ENCODE data around the gene FBN1. TPM values are rescaled to one million over a fixed set of nuclear protein-coding genes. Genes with fewer than 3 reads are reported as not detected.

The FBN1 gene
- total and polyA plus RNA-seq, 8 donors = 4.7 to 384 (median 42.6) TPM

GRCh38 chr15:48426044-48426443 is 219.5 kb downstream of the FBN1 start:
- intact Hi-C loops (cut with DNase I; ENCODE audit: low total_unique reads) = no loop called here
- no peak overlapping the region for H3K27ac ChIP-seq
- H3K36me3 ChIP-seq = peaks cover 10 to 84% (median 67%) of the 10 kb centered on the region in 4 donors
- TF ChIP-seq POLR2AphosphoS5 (IDR thresholded peaks at IDR 0.05) (no peak), EP300 (IDR thresholded peaks at IDR 0.05) (no peak), CTCF (IDR thresholded peaks at IDR 0.05) (no peak), POLR2A (IDR thresholded peaks at IDR 0.05) (no peak)
- no peaks in the 10 kb centered on the region for H3K27me3 ChIP-seq
- H3K4me1 ChIP-seq = no peaks in the 10 kb centered on the region
- H3K4me3 ChIP-seq = no peak overlapping the region
- no peak for DNase-seq
- no peaks in the 10 kb centered on the region for H3K9me3 ChIP-seq

- no peak overlapping the region for H3K27ac ChIP-seq
- no peak for DNase-seq
- peaks cover 16 to 84% (median 68%) of the 10 kb centered on the region in 4 donors for H3K36me3 ChIP-seq
- H3K4me3 ChIP-seq = no peak overlapping the region
- no peaks in the 10 kb centered on the region for H3K9me3 ChIP-seq
- WGBS, 5 donors = 89 to 96% (median 95%) methylated on average over 2 of the region's 2 CpGs
- intact Hi-C loops (cut with DNase I; ENCODE audit: low total_unique reads) = no loop called here
- no peaks in the 10 kb centered on the region for H3K27me3 ChIP-seq
- no peak for TF ChIP-seq CTCF (IDR thresholded peaks at IDR 0.05)
- TF ChIP-seq POLR2AphosphoS5 (IDR thresholded peaks at IDR 0.05) = no peak
- H3K4me1 ChIP-seq = no peaks in the 10 kb centered on the region
Measured at GRCh38 chr15:48425051-48425450, 220.5 kb downstream of the FBN1 start.

- Histone ChIP-seq H3K4me3 (no peak overlapping the region), H3K4me1 (no peaks in the 10 kb centered on the region), H3K27me3 (no peaks in the 10 kb centered on the region), H3K27ac (no peak overlapping the region), H3K36me3 (peaks cover 16 to 86% (median 70%) of the 10 kb centered on the region in 4 donors), H3K9me3 (no peaks in the 10 kb centered on the region)
- 75 to 89% (median 81%) methylated on average over 2 of the region's 2 CpGs for WGBS, 5 donors
- no peak for TF ChIP-seq POLR2A (IDR thresholded peaks at IDR 0.05)
- no peak for TF ChIP-seq POLR2AphosphoS5 (IDR thresholded peaks at IDR 0.05)
- no peak for TF ChIP-seq CTCF (IDR thresholded peaks at IDR 0.05)
- no peak for TF ChIP-seq EP300 (IDR thresholded peaks at IDR 0.05)
- intact Hi-C loops (cut with DNase I; ENCODE audit: low total_unique reads) = no loop called here
- peak in 1 of 2 donors; percentile 41 for DNase-seq
Measured at GRCh38 chr15:48423896-48424475, 221.5 kb downstream of the FBN1 start.

- H3K36me3 ChIP-seq = peaks cover 16 to 86% (median 69%) of the 10 kb centered on the region in 4 donors
Measured at GRCh38 chr15:48423342-48423741, 222.2 kb downstream of the FBN1 start.

More at GRCh38 chr15:48423342-48423741, 222.2 kb downstream of the FBN1 start:
- Histone ChIP-seq H3K27ac (no peak overlapping the region), H3K9me3 (no peaks in the 10 kb centered on the region), H3K4me1 (peaks cover 0 to 6% (median 3%) of the 10 kb centered on the region in 4 donors), H3K4me3 (no peak overlapping the region), H3K27me3 (no peaks in the 10 kb centered on the region)
- no peak for DNase-seq
- WGBS, 5 donors = 82 to 96% (median 94%) methylated on average over 3 of the region's 3 CpGs
- intact Hi-C loops (cut with DNase I; ENCODE audit: low total_unique reads) = no loop called here
- TF ChIP-seq CTCF (IDR thresholded peaks at IDR 0.05) = no peak
- no peak for TF ChIP-seq POLR2A (IDR thresholded peaks at IDR 0.05)
